ENCODE data around the gene SPATC1L.

Gene SPATC1L

GRCh38 chr21:46127239-46128105 lies 56.8 kb downstream of the SPATC1L start:
- DNase-seq (ENCODE audit: low read depth in 1 of 2, low spot score in 1 of 2) = no peak
- TF ChIP-seq JUND (IDR thresholded peaks at IDR 0.05; ENCODE audit: low read depth) = no peak
- in situ Hi-C loops (cut with HindIII; ENCODE audit: low pct_unique_long_range_greater_than_20kb, low sequenced_read_pairs) = no loop called here

- in situ Hi-C loops (cut with HindIII; ENCODE audit: low pct_unique_long_range_greater_than_20kb, low sequenced_read_pairs) = no loop called here
- no peak for TF ChIP-seq JUND (IDR thresholded peaks at IDR 0.05; ENCODE audit: low read depth)
- no peak for DNase-seq (ENCODE audit: low read depth in 1 of 2, low spot score in 1 of 2)
These were observed 57.7 kb downstream of the SPATC1L start for GRCh38 chr21:46126309-46127238.

DNA sequence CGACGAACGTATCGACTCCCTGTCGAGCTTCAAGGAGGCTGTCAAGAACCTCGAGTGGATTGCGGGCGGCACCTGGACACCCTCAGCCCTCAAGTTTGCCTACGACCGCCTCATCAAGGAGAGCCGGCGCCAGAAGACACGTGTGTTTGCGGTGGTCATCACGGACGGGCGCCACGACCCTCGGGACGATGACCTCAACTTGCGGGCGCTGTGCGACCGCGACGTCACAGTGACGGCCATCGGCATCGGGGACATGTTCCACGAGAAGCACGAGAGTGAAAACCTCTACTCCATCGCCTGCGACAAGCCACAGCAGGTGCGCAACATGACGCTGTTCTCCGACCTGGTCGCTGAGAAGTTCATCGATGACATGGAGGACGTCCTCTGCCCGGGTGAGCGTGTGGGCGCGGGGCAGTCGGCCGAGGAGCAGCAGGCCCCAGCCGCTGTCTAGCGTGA lies 58.4 kb downstream of the SPATC1L start:
- TF ChIP-seq JUND (IDR thresholded peaks at IDR 0.05; ENCODE audit: low read depth) = no peak
- in situ Hi-C loops (cut with HindIII; ENCODE audit: low pct_unique_long_range_greater_than_20kb, low sequenced_read_pairs) = no loop called here
- no peak for DNase-seq (ENCODE audit: low read depth in 1 of 2, low spot score in 1 of 2)

GRCh38 chr21:46124926-46125845 lies 59.1 kb downstream of the SPATC1L start:
- no peak for DNase-seq (ENCODE audit: low read depth in 1 of 2, low spot score in 1 of 2)
- in situ Hi-C loops (cut with HindIII; ENCODE audit: low pct_unique_long_range_greater_than_20kb, low sequenced_read_pairs) = no loop called here
- TF ChIP-seq JUND (IDR thresholded peaks at IDR 0.05; ENCODE audit: low read depth) = no peak

DNA sequence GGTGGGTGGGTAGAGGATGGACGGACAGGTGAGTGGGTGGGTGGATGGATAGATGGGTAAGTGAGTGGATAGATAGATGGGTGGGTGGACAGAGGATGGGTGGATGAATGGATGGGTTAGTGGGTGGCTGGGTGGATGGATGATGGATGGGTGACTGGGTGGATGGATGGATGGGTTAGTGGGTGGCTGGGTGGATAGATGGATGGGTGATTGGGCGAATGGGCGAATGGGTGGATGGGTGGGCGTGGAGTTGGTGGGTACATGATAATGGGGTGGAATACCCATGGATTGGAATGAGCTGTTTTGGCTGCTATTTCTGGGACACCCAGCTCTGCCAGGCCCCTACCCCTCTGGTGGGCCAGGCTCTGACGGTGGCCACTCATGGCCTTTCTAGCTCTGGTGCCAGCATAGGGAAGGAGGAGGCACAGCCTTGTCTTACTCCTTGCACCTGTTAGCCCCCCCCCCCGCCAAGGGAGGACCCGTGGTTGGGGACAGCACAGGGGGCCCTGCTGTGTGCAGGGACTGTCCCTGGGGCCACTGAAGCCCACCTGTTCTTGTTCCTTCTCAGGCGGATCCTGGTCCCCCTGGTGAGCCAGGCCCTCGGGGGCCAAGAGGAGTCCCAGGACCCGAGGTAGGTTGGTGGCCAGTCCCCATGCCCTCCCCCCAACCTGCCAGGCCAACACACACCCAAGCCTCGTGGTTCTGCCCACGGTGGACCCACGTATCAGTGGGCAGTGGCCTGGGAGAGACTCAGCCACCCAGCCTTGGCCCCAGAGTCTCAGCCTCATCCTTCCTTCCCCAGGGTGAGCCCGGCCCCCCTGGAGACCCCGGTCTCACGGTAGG lies 60.0 kb downstream of the SPATC1L start:
- no peak for TF ChIP-seq JUND (IDR thresholded peaks at IDR 0.05; ENCODE audit: low read depth)
- no peak for DNase-seq (ENCODE audit: low read depth in 1 of 2, low spot score in 1 of 2)
- in situ Hi-C loops (cut with HindIII; ENCODE audit: low pct_unique_long_range_greater_than_20kb, low sequenced_read_pairs) = no loop called here

DNA sequence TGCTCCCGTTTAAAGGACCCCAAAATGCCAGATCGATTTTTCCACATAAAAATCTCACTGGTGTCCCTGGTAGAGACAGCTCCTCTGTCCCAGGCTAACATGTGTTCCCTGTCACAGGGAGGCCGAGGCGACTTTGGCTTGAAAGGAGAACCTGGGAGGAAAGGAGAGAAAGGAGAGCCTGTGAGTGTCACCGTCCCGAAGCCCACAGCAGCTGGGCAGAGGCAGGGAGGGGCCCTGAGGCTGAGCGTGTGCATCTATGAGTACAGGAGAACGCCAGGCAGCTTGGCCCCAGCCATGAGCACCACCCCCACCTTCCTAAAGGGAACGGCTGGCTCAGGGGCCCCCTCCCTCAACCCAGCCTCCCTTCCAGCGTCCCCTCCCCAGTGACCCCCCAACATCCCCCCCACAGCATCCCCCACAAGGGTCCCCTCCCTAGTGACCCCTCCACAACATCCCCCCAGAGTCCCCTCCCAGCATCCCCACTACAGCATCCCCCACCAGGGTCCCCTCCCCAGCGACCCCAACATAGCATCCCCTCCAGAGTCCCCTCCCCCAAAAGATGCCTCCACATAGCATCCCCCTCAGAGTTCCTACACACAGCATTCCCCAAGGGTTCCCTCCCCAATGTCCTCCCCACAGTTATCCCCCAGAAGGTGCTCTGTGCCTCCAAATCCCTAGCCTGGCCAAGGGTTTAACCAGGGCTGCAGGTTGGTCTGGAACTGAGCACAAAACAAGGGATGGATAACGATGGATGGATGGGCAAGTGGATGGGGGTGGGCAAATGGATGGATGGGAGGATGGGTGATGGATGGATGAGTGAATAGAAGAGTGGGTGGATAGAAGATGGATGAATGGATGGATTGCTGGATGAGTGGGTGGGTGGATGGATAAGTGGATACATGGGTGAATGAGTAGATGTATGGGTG lies 61.2 kb downstream of the SPATC1L start:
- no peak for DNase-seq (ENCODE audit: low read depth in 1 of 2, low spot score in 1 of 2)
- in situ Hi-C loops (cut with HindIII; ENCODE audit: low pct_unique_long_range_greater_than_20kb, low sequenced_read_pairs) = no loop called here
- no peak for TF ChIP-seq JUND (IDR thresholded peaks at IDR 0.05; ENCODE audit: low read depth)

DNA sequence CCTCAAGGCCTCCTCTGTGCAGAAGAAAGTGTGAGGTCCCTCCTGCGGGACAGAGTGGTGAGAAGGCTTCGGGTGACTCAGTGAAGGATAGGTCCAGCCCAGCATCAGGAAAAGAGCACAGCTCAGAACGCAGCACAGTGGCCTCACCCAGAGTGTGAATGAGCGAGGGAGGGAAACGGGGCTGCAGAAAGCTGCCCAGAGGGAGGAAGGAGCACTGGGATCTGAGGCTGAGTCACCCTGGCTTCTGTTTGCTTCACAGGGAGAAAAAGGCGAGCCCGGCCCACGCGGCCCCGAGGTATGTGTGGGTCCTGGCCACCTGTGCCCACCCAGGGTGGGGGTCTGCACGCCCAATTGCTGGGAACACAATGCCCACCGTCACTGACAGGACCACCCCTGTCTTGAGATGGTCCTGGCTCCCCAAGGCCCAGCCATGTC lies 62.0 kb downstream of the SPATC1L start:
- no peak for DNase-seq (ENCODE audit: low read depth in 1 of 2, low spot score in 1 of 2)
- in situ Hi-C loops (cut with HindIII; ENCODE audit: low pct_unique_long_range_greater_than_20kb, low sequenced_read_pairs) = no loop called here
- no peak for TF ChIP-seq JUND (IDR thresholded peaks at IDR 0.05; ENCODE audit: low read depth)

DNA sequence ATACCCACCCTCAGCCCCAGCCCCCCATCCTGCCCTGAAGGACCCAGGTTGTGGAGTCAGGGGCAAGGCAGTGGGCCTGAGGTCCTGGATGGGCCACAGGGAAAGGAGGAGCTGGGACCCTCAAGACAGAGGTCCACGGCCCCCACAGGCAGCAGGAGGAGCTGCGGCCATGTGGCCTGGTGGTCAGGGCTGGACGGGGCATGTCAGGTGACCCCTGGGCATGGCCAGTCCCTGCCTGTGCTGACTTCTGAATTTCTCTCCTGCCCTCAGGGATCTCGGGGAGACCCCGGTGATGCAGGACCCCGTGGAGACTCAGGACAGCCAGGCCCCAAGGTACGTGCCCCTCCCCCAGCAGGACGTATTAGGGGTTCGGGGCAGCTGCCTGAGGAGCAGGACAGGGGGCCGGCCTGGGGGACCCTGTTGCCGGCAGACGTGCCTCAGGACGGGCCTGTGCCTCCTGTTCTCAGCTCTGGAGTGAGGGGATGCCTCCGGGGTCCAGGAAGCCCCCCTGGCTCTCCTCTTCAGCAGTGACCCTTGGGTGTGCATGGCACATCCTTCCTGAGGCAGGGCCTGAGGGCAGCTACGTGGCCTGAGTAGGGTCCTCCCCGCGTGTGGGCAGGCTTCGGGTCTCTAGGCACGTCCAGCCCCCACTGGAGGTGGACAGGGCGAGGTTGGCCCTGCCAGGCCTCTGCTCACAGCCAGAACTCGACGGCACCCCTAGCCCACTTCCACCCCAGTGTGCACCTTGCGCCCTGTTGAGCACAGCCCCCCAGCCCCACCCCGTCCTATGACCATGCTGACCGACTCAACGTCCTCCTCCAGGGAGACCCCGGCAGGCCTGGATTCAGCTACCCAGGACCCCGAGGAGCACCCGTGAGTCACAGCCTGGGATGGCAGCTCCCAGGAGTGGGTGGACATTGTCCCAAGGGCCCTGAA lies 62.7 kb downstream of the SPATC1L start:
- DNase-seq (ENCODE audit: low read depth in 1 of 2, low spot score in 1 of 2) = no peak
- TF ChIP-seq JUND (IDR thresholded peaks at IDR 0.05; ENCODE audit: low read depth) = no peak
- in situ Hi-C loops (cut with HindIII; ENCODE audit: low pct_unique_long_range_greater_than_20kb, low sequenced_read_pairs) = no loop called here
